ENCODE measurements around the gene ZMYND19.
A peak's percentile ranks its signal among the peaks of the same experiment; 100 is the strongest.
"Not testable (repeated sequence)": the region's sequence is repeated elsewhere in the genome, so short reads cannot be mapped to it uniquely, and the experiment has no call there.

ZMYND19 gene

GRCh38 chr9:137589441-137590122 is 730 bp downstream of the ZMYND19 start:
- no peak for FAIRE-seq
- DNase-seq (ENCODE audit: low spot score): peak; percentile 3

GRCh38 chr9:137588891-137589290 is 1.4 kb downstream of the ZMYND19 start:
- DNase-seq (ENCODE audit: low spot score) (no peak), FAIRE-seq (no peak)

GRCh38 chr9:137588311-137588710 is 2.0 kb downstream of the ZMYND19 start:
- DNase-seq (ENCODE audit: low spot score) (no peak), FAIRE-seq (no peak)

- no peak for DNase-seq (ENCODE audit: low spot score)
- no peak for FAIRE-seq
Observed at GRCh38 chr9:137586854-137587253, 3.5 kb downstream of the ZMYND19 start.

GRCh38 chr9:137583957-137584356 is 6.4 kb downstream of the ZMYND19 start:
- DNase-seq (ENCODE audit: low spot score): no peak
- no peak for FAIRE-seq

GRCh38 chr9:137583347-137583746 is 7.0 kb downstream of the ZMYND19 start:
- no peak for FAIRE-seq
- DNase-seq (ENCODE audit: low spot score): no peak

GRCh38 chr9:137582286-137582860 is 7.9 kb downstream of the ZMYND19 start:
- DNase-seq (ENCODE audit: low spot score) (no peak), FAIRE-seq (no peak)

- DNase-seq (ENCODE audit: low spot score) (no peak), FAIRE-seq (no peak)
Observed at GRCh38 chr9:137581361-137582285, 8.7 kb downstream of the ZMYND19 start.

- FAIRE-seq (no peak), DNase-seq (ENCODE audit: low spot score) (no peak)
Observed at GRCh38 chr9:137580954-137581322, 9.4 kb downstream of the ZMYND19 start.

- no peak for DNase-seq (ENCODE audit: low spot score)
- FAIRE-seq: no peak
Observed at GRCh38 chr9:137580209-137580953, 9.9 kb downstream of the ZMYND19 start.

GRCh38 chr9:137579259-137579604 is 11.1 kb downstream of the ZMYND19 start:
- no peak for FAIRE-seq
- no peak for DNase-seq (ENCODE audit: low spot score)

- FAIRE-seq: no peak
- DNase-seq (ENCODE audit: low spot score): peak; percentile 77
Observed at GRCh38 chr9:137578518-137579258, 11.6 kb downstream of the ZMYND19 start, which contains the start of gene DPH7. Gene DPH7, minus strand, starts transcription at chr9:137578925. Its CDS starts 148 bp downstream, at chr9:137578777.

GRCh38 chr9:137575716-137576411 is 14.4 kb downstream of the ZMYND19 start:
- FAIRE-seq (no peak), DNase-seq (ENCODE audit: low spot score) (no peak)

GRCh38 chr9:137575364-137575715 is 15.0 kb downstream of the ZMYND19 start:
- DNase-seq (ENCODE audit: low spot score): no peak
- no peak for FAIRE-seq

GRCh38 chr9:137574192-137574591 is 16.1 kb downstream of the ZMYND19 start:
- no peak for FAIRE-seq
- no peak for DNase-seq (ENCODE audit: low spot score)

GRCh38 chr9:137570566-137570965 is 19.7 kb downstream of the ZMYND19 start:
- FAIRE-seq (no peak), DNase-seq (ENCODE audit: low spot score) (no peak)

- FAIRE-seq (no peak), DNase-seq (ENCODE audit: low spot score) (no peak)
Observed at GRCh38 chr9:137569609-137570203, 20.6 kb downstream of the ZMYND19 start.

- FAIRE-seq; DNase-seq (ENCODE audit: low spot score): not testable (repeated sequence)
Observed at GRCh38 chr9:137568445-137568844, 21.9 kb downstream of the ZMYND19 start.

GRCh38 chr9:137564817-137565411 is 25.4 kb downstream of the ZMYND19 start:
- no peak for DNase-seq (ENCODE audit: low spot score)
- FAIRE-seq: no peak

All from RCC 7860 (cell line).